ENCODE data around the gene PRKAG2. TPM values are rescaled to one million over a fixed set of nuclear protein-coding genes. Genes with fewer than 3 reads are reported as not detected.

PRKAG2 gene
- total RNA-seq, 1 experiment from 2014 or later: 23.9 TPM

DNA sequence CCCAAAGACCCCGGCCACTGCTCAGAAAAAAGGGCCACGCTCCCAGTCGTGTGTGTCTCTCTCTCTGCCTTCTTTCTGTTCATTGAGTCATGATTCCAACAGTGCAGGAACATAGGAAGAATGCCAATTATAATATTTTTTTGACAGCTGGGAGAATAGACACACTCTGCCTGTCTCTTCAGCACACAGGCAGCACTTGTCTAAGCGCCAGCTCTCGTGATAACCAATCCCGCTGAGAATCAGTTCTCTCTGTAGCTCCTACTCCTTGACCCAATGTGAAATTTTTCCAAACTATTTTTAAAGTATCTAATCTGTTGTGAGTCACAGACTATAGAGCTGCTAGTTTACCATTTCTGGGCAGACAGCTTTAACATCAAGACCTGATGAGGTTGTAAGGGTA is 211.5 kb downstream of the PRKAG2 start:
- CTCF ChIA-PET: no interaction called here

DNA sequence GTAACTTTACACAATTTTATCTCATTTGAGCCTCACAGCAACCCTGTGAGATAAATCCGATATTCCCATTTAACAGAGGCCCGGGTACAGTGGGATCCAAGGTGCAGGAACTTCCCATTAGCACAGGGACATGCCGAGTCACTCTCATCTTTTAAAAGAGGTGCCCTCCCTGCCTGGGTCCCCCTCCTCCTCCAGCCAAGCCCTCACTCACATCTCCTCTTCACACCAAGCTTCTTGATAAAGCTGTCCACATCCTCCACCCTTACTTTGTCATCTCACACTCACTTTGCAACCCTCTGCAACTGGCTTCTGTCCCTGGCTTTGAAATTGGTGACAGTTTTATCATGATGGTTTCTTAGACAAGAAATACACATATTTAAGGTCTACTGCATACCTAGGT is 212.6 kb downstream of the PRKAG2 start:
- ChIA-PET CTCF (no interaction called here), POLR2A (ENCODE audit: unreplicated experiment) (no interaction called here)
- no peak overlapping the region for H3K4me2 ChIP-seq (ENCODE audit: low read length)
- no peaks in the 10 kb centered on the region for H4K20me1 ChIP-seq (ENCODE audit: low read length)
- no peak overlapping the region for H2AFZ ChIP-seq (ENCODE audit: low read length)
- no peaks in the 10 kb centered on the region for H3K27me3 ChIP-seq (ENCODE audit: low read length)
- TF ChIP-seq EZH2 (IDR thresholded peaks at IDR 0.05; ENCODE audit: low read length, unreplicated experiment): no peak
- TF ChIP-seq, protein P1, sequence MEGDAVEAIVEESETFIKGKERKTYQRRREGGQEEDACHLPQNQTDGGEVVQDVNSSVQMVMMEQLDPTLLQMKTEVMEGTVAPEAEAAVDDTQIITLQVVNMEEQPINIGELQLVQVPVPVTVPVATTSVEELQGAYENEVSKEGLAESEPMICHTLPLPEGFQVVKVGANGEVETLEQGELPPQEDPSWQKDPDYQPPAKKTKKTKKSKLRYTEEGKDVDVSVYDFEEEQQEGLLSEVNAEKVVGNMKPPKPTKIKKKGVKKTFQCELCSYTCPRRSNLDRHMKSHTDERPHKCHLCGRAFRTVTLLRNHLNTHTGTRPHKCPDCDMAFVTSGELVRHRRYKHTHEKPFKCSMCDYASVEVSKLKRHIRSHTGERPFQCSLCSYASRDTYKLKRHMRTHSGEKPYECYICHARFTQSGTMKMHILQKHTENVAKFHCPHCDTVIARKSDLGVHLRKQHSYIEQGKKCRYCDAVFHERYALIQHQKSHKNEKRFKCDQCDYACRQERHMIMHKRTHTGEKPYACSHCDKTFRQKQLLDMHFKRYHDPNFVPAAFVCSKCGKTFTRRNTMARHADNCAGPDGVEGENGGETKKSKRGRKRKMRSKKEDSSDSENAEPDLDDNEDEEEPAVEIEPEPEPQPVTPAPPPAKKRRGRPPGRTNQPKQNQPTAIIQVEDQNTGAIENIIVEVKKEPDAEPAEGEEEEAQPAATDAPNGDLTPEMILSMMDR (conservative IDR thresholded peaks at IDR 0.05; ENCODE audit: low read depth, low read length): no peak
- no peak for TF ChIP-seq EZH2phosphoT487 (IDR thresholded peaks at IDR 0.05; ENCODE audit: borderline replicate concordance, low read length)
- intact Hi-C loops (cut with micrococcal nuclease): no loop called here
- H3K27ac ChIP-seq (ENCODE audit: low read length): no peak overlapping the region
- H3F3A ChIP-seq (ENCODE audit: low read length, unreplicated experiment): no peaks in the 10 kb centered on the region
- no peak for DNase-seq
- no peaks in the 10 kb centered on the region for H3K36me3 ChIP-seq (ENCODE audit: low read depth, low read length)
- no peaks in the 10 kb centered on the region for H3K9me3 ChIP-seq (ENCODE audit: low read length)
- H3K79me2 ChIP-seq (ENCODE audit: low read length): no peaks in the 10 kb centered on the region
- no peak for ATAC-seq
- H3K9me2 ChIP-seq (replicated peaks; ENCODE audit: low read length): no peaks in the 10 kb centered on the region
- H3K4me1 ChIP-seq (ENCODE audit: insufficient read depth, low read length): peaks cover 19% of the 10 kb centered on the region
- H3K4me3 ChIP-seq (ENCODE audit: low read length): no peak overlapping the region
- BruUV-seq (replicated peaks): no TSS peak
- H3K9ac ChIP-seq (ENCODE audit: low read length): no peak overlapping the region

More for the DNA sequence above, 211.5 kb downstream of the PRKAG2 start:
- Histone ChIP-seq H3K4me3 (ENCODE audit: low read length) (no peak overlapping the region), H3K36me3 (ENCODE audit: low read depth, low read length) (no peaks in the 10 kb centered on the region), H3K4me1 (ENCODE audit: insufficient read depth, low read length) (peaks cover 8% of the 10 kb centered on the region), H3K4me2 (ENCODE audit: low read length) (no peak overlapping the region), H2AFZ (ENCODE audit: low read length) (no peak overlapping the region), H3K9ac (ENCODE audit: low read length) (no peak overlapping the region), H4K20me1 (ENCODE audit: low read length) (no peaks in the 10 kb centered on the region), H3K27ac (ENCODE audit: low read length) (no peak overlapping the region), H3K79me2 (ENCODE audit: low read length) (no peaks in the 10 kb centered on the region), H3F3A (ENCODE audit: low read length, unreplicated experiment) (no peaks in the 10 kb centered on the region), H3K9me3 (ENCODE audit: low read length) (no peaks in the 10 kb centered on the region), H3K27me3 (ENCODE audit: low read length) (no peaks in the 10 kb centered on the region), H3K9me2 (replicated peaks; ENCODE audit: low read length) (no peaks in the 10 kb centered on the region)
- ATAC-seq: no peak
- no peak for DNase-seq
- TF ChIP-seq EZH2 (IDR thresholded peaks at IDR 0.05; ENCODE audit: low read length, unreplicated experiment): no peak
- TF ChIP-seq EZH2phosphoT487 (IDR thresholded peaks at IDR 0.05; ENCODE audit: borderline replicate concordance, low read length): no peak
- TF ChIP-seq, protein P1 (conservative IDR thresholded peaks at IDR 0.05; ENCODE audit: low read depth, low read length): no peak
- BruUV-seq (replicated peaks): no TSS peak
- intact Hi-C loops (cut with micrococcal nuclease): no loop called here
- POLR2A ChIA-PET (ENCODE audit: unreplicated experiment): no interaction called here

DNA sequence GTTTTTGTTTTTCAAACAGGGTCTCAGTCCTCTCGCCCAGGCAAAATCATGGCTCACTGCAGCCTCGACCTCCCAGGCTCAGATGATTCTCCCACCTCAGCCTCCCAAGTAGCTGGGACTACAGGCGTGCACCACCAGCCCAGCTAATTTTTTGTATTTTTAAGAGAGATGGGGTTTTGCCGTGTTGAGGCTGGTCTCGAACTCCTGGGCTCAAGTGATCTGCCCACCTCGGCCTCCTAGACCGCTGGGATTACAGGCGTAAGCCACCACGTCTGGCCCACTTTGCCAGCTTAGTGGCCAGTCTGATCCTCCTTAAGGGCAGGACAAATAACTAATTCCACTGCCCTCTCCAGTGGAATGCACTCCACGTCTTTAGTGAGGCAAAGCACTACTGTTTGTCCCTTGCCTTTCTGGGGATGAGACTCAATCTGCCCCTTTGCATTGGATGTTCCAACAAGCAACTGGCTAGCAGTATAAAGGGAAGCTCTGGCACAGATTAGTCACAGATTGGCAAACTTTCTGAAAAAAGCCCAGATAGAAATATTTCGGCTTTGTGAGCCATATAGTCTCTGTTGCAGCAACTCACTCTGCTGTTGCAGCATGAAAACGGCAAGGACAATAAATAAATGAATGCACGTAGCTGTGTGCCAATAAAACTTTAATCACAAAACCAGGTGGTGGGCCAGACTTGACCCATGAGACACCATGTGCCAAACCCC is 213.4 kb downstream of the PRKAG2 start:
- intact Hi-C loops (cut with micrococcal nuclease): no loop called here
- H3K36me3 ChIP-seq (ENCODE audit: low read depth, low read length): no peaks in the 10 kb centered on the region
- no peak overlapping the region for H3K9ac ChIP-seq (ENCODE audit: low read length)
- H3K27ac ChIP-seq (ENCODE audit: low read length): no peak overlapping the region
- POLR2A ChIA-PET (ENCODE audit: unreplicated experiment): no interaction called here
- TF ChIP-seq, protein P1 (conservative IDR thresholded peaks at IDR 0.05; ENCODE audit: low read depth, low read length): no peak
- TF ChIP-seq EZH2 (IDR thresholded peaks at IDR 0.05; ENCODE audit: low read length, unreplicated experiment) (no peak), EZH2phosphoT487 (IDR thresholded peaks at IDR 0.05; ENCODE audit: borderline replicate concordance, low read length) (no peak)
- H3K9me2 ChIP-seq (replicated peaks; ENCODE audit: low read length): no peaks in the 10 kb centered on the region
- no peaks in the 10 kb centered on the region for H3K9me3 ChIP-seq (ENCODE audit: low read length)
- H2AFZ ChIP-seq (ENCODE audit: low read length): no peak overlapping the region
- no peaks in the 10 kb centered on the region for H3F3A ChIP-seq (ENCODE audit: low read length, unreplicated experiment)
- no peak overlapping the region for H3K4me3 ChIP-seq (ENCODE audit: low read length)
- no peak overlapping the region for H3K4me2 ChIP-seq (ENCODE audit: low read length)
- DNase-seq (no peak), ATAC-seq (no peak)
- H3K79me2 ChIP-seq (ENCODE audit: low read length): no peaks in the 10 kb centered on the region
- CTCF ChIA-PET: no interaction called here
- peaks cover 26% of the 10 kb centered on the region for H3K4me1 ChIP-seq (ENCODE audit: insufficient read depth, low read length)
- H4K20me1 ChIP-seq (ENCODE audit: low read length): no peaks in the 10 kb centered on the region
- H3K27me3 ChIP-seq (ENCODE audit: low read length): no peaks in the 10 kb centered on the region
- BruUV-seq (replicated peaks): no TSS peak

Measured in PC-3 (cell line).